Stomach (tissue), 4 donors: ENCODE data around the gene ZC2HC1B.

Experiments used
- EP300 ChIP-seq: sonication (generic); formaldehyde crosslinking; IDR thresholded peaks from one replicate; pipeline ENCODE4 v1.6.1; 2017; ENCODE audit warnings: antibody characterized with exemption
- POLR2A ChIP-seq, 4 donors: fragments of 450-650 bp; IDR thresholded peaks; one replicate each; pipeline ENCODE4 v1.6.1; 2016; ENCODE audit warnings: antibody characterized with exemption in 4 of 4, control low read depth in 2 of 4, mild to moderate bottlenecking in 1 of 4, moderate library complexity in 1 of 4

- TF ChIP-seq POLR2A (IDR thresholded peaks at IDR 0.05), result no peak
- TF ChIP-seq EP300, result no peak
These were observed 99.1 kb downstream of the ZC2HC1B start for GRCh38 chr6:143963158-143963919.
